Thymus (tissue), 11 donors: ENCODE data around the gene LRRN1. TPM values are rescaled to one million over a fixed set of nuclear protein-coding genes. Genes with fewer than 3 reads are reported as not detected.
"Not testable (repeated sequence)": the region's sequence is repeated elsewhere in the genome, so short reads cannot be mapped to it uniquely, and the experiment has no call there.

Source experiments
- DNase-seq, 9 donors: peaks; one replicate each; pipeline ENCODE4 v3.0.0-alpha.2; 2013; ENCODE audit warnings: low spot score in 9 of 9, low read depth in 6 of 9, missing footprints in 1 of 9
- H3K27ac ChIP-seq, 2 donors: one replicate each; pipeline ENCODE4 v1.5.1; 2013; ENCODE audit warnings: control low read depth in 1 of 2, low read depth in 1 of 2, low read length in 1 of 2, mild to moderate bottlenecking in 1 of 2, moderate library complexity in 1 of 2
- H3K27me3 ChIP-seq, 2 donors: one replicate each; pipeline ENCODE4 v1.5.1; 2013; ENCODE audit warnings: low read length in 1 of 2; ENCODE audit not compliant: control insufficient read depth in 2 of 2, insufficient read depth in 1 of 2
- H3K36me3 ChIP-seq, 2 donors: one replicate each; pipeline ENCODE4 v1.5.1; 2013; ENCODE audit warnings: low read length in 1 of 2, mild to moderate bottlenecking in 1 of 2, moderate library complexity in 1 of 2; ENCODE audit not compliant: control insufficient read depth in 2 of 2, insufficient read depth in 2 of 2
- H3K4me1 ChIP-seq, 2 donors: one replicate each; pipeline ENCODE4 v1.5.1; 2013; ENCODE audit warnings: low read length in 2 of 2; ENCODE audit not compliant: control insufficient read depth in 2 of 2, insufficient read depth in 2 of 2
- H3K4me3 ChIP-seq, 2 donors: one replicate each; pipeline ENCODE4 v1.5.1; 2013; ENCODE audit warnings: low read length in 2 of 2, control low read depth in 1 of 2, mild to moderate bottlenecking in 1 of 2
- H3K9me3 ChIP-seq, 2 donors: one replicate each; pipeline ENCODE4 v1.5.1; 2013; ENCODE audit warnings: low read length in 1 of 2, mild to moderate bottlenecking in 1 of 2; ENCODE audit not compliant: control insufficient read depth in 2 of 2, insufficient read depth in 1 of 2
- WGBS: extraction: QIAGEN DNeasy Blood & Tissue Kit; methylation state at CpG from one replicate; pipeline ENCODE4 v1.1.7; 2013; 5-methylcytosine and 5-hydroxymethylcytosine counted together
- polyA plus RNA-seq: library from polyadenylated mRNA; stranded (reverse); fragments of 200-250 nt; gene quantifications from one replicate; pipeline ENCODE4 v1.2.3, GENCODE V29; 2013
- total RNA-seq: library from RNA; stranded (reverse); fragments of 120-200 nt; gene quantifications from one replicate; pipeline ENCODE4 v1.2.4, GENCODE V29; 2013
- donor health status: healthy.

Gene LRRN1
- total and polyA plus RNA-seq, 2 donors: 5.1 TPM

- H3K4me3 ChIP-seq: no peak overlapping the region
- H3K9me3 ChIP-seq: no peaks in the 10 kb centered on the region
- WGBS: 94% methylated on average over 8 of the region's 8 CpGs
- no peak for DNase-seq
- no peaks in the 10 kb centered on the region for H3K4me1 ChIP-seq
- H3K36me3 ChIP-seq: peaks cover 10 to 20% of the 10 kb centered on the region in 2 donors
- no peak overlapping the region for H3K27ac ChIP-seq
- H3K27me3 ChIP-seq: no peaks in the 10 kb centered on the region
Measured at GRCh38 chr3:3848923-3849275, 49.7 kb downstream of the LRRN1 start.

- no peak for DNase-seq
- no peaks in the 10 kb centered on the region for H3K27me3 ChIP-seq
- no peak overlapping the region for H3K27ac ChIP-seq
- no peaks in the 10 kb centered on the region for H3K4me1 ChIP-seq
- no peaks in the 10 kb centered on the region for H3K36me3 ChIP-seq
- H3K4me3 ChIP-seq: no peak overlapping the region
- WGBS: over 99% methylated on average over 4 of the region's 4 CpGs
- no peaks in the 10 kb centered on the region for H3K9me3 ChIP-seq
Measured at GRCh38 chr3:3851621-3852323, 52.5 kb downstream of the LRRN1 start.

- WGBS: 84% methylated on average over 1 of the region's 1 CpG
- Histone ChIP-seq H3K9me3 (no peaks in the 10 kb centered on the region), H3K27ac (no peak overlapping the region)
Measured at GRCh38 chr3:3853544-3853943, 54.3 kb downstream of the LRRN1 start.

GRCh38 chr3:3855056-3855455 lies 55.8 kb downstream of the LRRN1 start:
- Histone ChIP-seq H3K9me3 (no peaks in the 10 kb centered on the region), H3K27me3 (no peaks in the 10 kb centered on the region), H3K27ac (no peak overlapping the region), H3K36me3 (no peaks in the 10 kb centered on the region), H3K4me3 (no peak overlapping the region), H3K4me1 (no peaks in the 10 kb centered on the region)
- no peak for DNase-seq

More at GRCh38 chr3:3853544-3853943, 54.3 kb downstream of the LRRN1 start:
- H3K36me3 ChIP-seq: no peaks in the 10 kb centered on the region
- H3K4me1 ChIP-seq: no peaks in the 10 kb centered on the region
- no peak overlapping the region for H3K4me3 ChIP-seq
- DNase-seq: no peak
- H3K27me3 ChIP-seq: no peaks in the 10 kb centered on the region

GRCh38 chr3:3860235-3860634 lies 61.0 kb downstream of the LRRN1 start:
- Histone ChIP-seq H3K4me1 (no peaks in the 10 kb centered on the region), H3K4me3 (no peak overlapping the region), H3K27ac (no peak overlapping the region), H3K9me3 (no peaks in the 10 kb centered on the region), H3K27me3 (no peaks in the 10 kb centered on the region), H3K36me3 (no peaks in the 10 kb centered on the region)
- no peak for DNase-seq
- WGBS: 94% methylated on average over 2 of the region's 2 CpGs

GRCh38 chr3:3862534-3862933 lies 63.3 kb downstream of the LRRN1 start:
- no peak overlapping the region for H3K27ac ChIP-seq
- no peak for DNase-seq
- no peaks in the 10 kb centered on the region for H3K4me1 ChIP-seq
- no peaks in the 10 kb centered on the region for H3K27me3 ChIP-seq
- no peaks in the 10 kb centered on the region for H3K9me3 ChIP-seq
- 94% methylated on average over 5 of the region's 5 CpGs for WGBS
- no peaks in the 10 kb centered on the region for H3K36me3 ChIP-seq
- H3K4me3 ChIP-seq: no peak overlapping the region

- no peaks in the 10 kb centered on the region for H3K9me3 ChIP-seq
- H3K27ac ChIP-seq: no peak overlapping the region
- H3K27me3 ChIP-seq: no peaks in the 10 kb centered on the region
- no peaks in the 10 kb centered on the region for H3K36me3 ChIP-seq
- H3K4me3 ChIP-seq: no peak overlapping the region
- H3K4me1 ChIP-seq: no peaks in the 10 kb centered on the region
- 76% methylated on average over 8 of the region's 8 CpGs for WGBS
- no peak for DNase-seq
Measured at GRCh38 chr3:3875491-3875890, 76.3 kb downstream of the LRRN1 start.

- Histone ChIP-seq H3K4me1 (no peaks in the 10 kb centered on the region), H3K27me3 (no peaks in the 10 kb centered on the region), H3K36me3 (no peaks in the 10 kb centered on the region), H3K4me3 (no peak overlapping the region), H3K27ac (no peak overlapping the region), H3K9me3 (no peaks in the 10 kb centered on the region)
- DNase-seq: no peak
- WGBS: 96% methylated on average over 7 of the region's 7 CpGs
Measured at GRCh38 chr3:3881050-3881449, 81.8 kb downstream of the LRRN1 start.

- DNase-seq, H3K27ac ChIP-seq, H3K27me3 ChIP-seq, H3K4me1 ChIP-seq, H3K9me3 ChIP-seq, H3K36me3 ChIP-seq, H3K4me3 ChIP-seq: not testable (repeated sequence)
Measured at GRCh38 chr3:3887311-3887710, 88.1 kb downstream of the LRRN1 start.

GRCh38 chr3:3893590-3893989 lies 94.4 kb downstream of the LRRN1 start:
- H3K4me1 ChIP-seq: no peaks in the 10 kb centered on the region
- no peaks in the 10 kb centered on the region for H3K9me3 ChIP-seq
- H3K27me3 ChIP-seq: no peaks in the 10 kb centered on the region
- no peaks in the 10 kb centered on the region for H3K36me3 ChIP-seq
- H3K4me3 ChIP-seq: no peak overlapping the region
- WGBS: 37% methylated on average over 4 of the region's 4 CpGs
- H3K27ac ChIP-seq: no peak overlapping the region
- DNase-seq: no peak
